H1 (cell line): ENCODE measurements around the gene TNFAIP8. TPM values are rescaled to one million over a fixed set of nuclear protein-coding genes. Genes with fewer than 3 reads are reported as not detected.

ENCODE experiments used
- CTCF ChIA-PET: fragments of 300-600 bp; sonication (Branson Sonifier 250); formaldehyde crosslinking; loops from one replicate; lab custom pipeline; 2021; ENCODE audit not compliant: partially characterized antibody; lab: Charles Lee
- POLR2A ChIA-PET: fragments of 300-600 bp; sonication (Branson Sonifier 250); formaldehyde crosslinking; loops from one replicate; lab custom pipeline; 2021; ENCODE audit warnings: inconsistent platforms; ENCODE audit not compliant: partially characterized antibody; lab: Charles Lee
- DNase-seq, 2 experiments: peaks; one replicate each; pipeline versions ENCODE4 v3.0.0 to v3.0.0-alpha.2; 2010 to 2022; ENCODE audit warnings: low spot score in 2 of 2, low read depth in 1 of 2, mixed read lengths in 1 of 2
- FAIRE-seq: peaks from 2 replicates; lab custom pipeline; 2011; peaks lifted over from hg19 to GRCh38; lab: Jason Lieb, UNC
- H2AFZ ChIP-seq: 2 replicates; pipeline ENCODE4 v1.8.1; 2012; ENCODE audit warnings: low read length, inconsistent platforms
- H2AK5ac ChIP-seq: 2 replicates; pipeline ENCODE4 v1.6.1; 2013; ENCODE audit warnings: low read depth, low read length
- H2BK120ac ChIP-seq: replicated peaks from 2 replicates; pipeline ENCODE3; 2013; ENCODE audit warnings: low read depth, low read length, inconsistent platforms
- H2BK12ac ChIP-seq: 2 replicates; pipeline ENCODE4 v1.6.1; 2013; ENCODE audit warnings: low read depth, low read length
- H2BK15ac ChIP-seq: 2 replicates; pipeline ENCODE4 v1.6.1; 2013; ENCODE audit warnings: low read length
- H2BK20ac ChIP-seq: 2 replicates; pipeline ENCODE4 v1.6.1; 2013; ENCODE audit warnings: low read length
- H2BK5ac ChIP-seq: 2 replicates; pipeline ENCODE4 v1.6.1; 2013; ENCODE audit warnings: low read depth, low read length
- H3K14ac ChIP-seq: 2 replicates; pipeline ENCODE4 v1.6.1; 2013; ENCODE audit warnings: inconsistent platforms; ENCODE audit not compliant: insufficient read length
- H3K18ac ChIP-seq: 2 replicates; pipeline ENCODE4 v1.6.1; 2013; ENCODE audit warnings: low read length; ENCODE audit errors: extremely low read depth
- H3K23ac ChIP-seq: 2 replicates; pipeline ENCODE4 v1.6.1; 2013; ENCODE audit warnings: inconsistent platforms; ENCODE audit not compliant: insufficient read length
- H3K23me2 ChIP-seq: 2 replicates; pipeline ENCODE4 v1.6.1; 2013; ENCODE audit warnings: low read depth, low read length
- H3K27ac ChIP-seq: 2 replicates; pipeline ENCODE4 v1.6.1; 2011; ENCODE audit warnings: low read depth, low read length, inconsistent platforms
- H3K27me3 ChIP-seq, 4 experiments: replicated peaks in 1 of 4; 1 replicate in 1 of 4; 2 replicates in 3 of 4; pipeline versions ENCODE4 v1.6.1 to v1.8.1; 2011 to 2013; ENCODE audit warnings: low read length in 3 of 4, mild to moderate bottlenecking in 3 of 4, inconsistent platforms in 2 of 4, mixed read lengths in 2 of 4, moderate library complexity in 1 of 4; ENCODE audit not compliant: control insufficient read depth in 3 of 4, insufficient read depth in 3 of 4; ENCODE audit errors: extremely low read depth in 1 of 4
- H3K36me3 ChIP-seq, 4 experiments: 2 replicates each; pipeline versions ENCODE4 v1.6.1 to v1.8.1; 2011 to 2013; ENCODE audit warnings: mild to moderate bottlenecking in 4 of 4, low read length in 3 of 4, moderate library complexity in 2 of 4, control low read depth in 1 of 4, inconsistent platforms in 1 of 4; ENCODE audit not compliant: insufficient read depth in 4 of 4, control insufficient read depth in 2 of 4
- H3K4ac ChIP-seq: replicated peaks from 2 replicates; pipeline ENCODE3; 2013; ENCODE audit warnings: low read length, low read depth, mixed read lengths, inconsistent platforms; ENCODE audit not compliant: insufficient read length
- H3K4me1 ChIP-seq, 4 experiments: replicated peaks in 1 of 4; 1 replicate in 1 of 4; 2 replicates in 3 of 4; pipeline versions ENCODE4 v1.6.1 to v1.8.1; 2011 to 2013; ENCODE audit warnings: low read length in 3 of 4, inconsistent platforms in 2 of 4, mixed read lengths in 1 of 4; ENCODE audit not compliant: insufficient read depth in 4 of 4, control insufficient read depth in 3 of 4
- H3K4me2 ChIP-seq, 2 experiments: 2 replicates each; pipeline versions ENCODE4 v1.6.1 to v1.8.1; 2011 to 2013; ENCODE audit warnings: low read depth in 2 of 2, low read length in 2 of 2, control low read depth in 1 of 2, inconsistent platforms in 1 of 2, mild to moderate bottlenecking in 1 of 2; ENCODE audit not compliant: insufficient read depth in 1 of 2
- H3K4me3 ChIP-seq, 4 experiments: fragments of 200-600, 300-600 bp in 1 of 4; sonication (generic), shearing (Covaris generic), sonication (Bioruptor Twin) in 1 of 4; 2 replicates each; pipeline versions ENCODE4 v1.5.1 to v1.8.1; 2011 to 2016; ENCODE audit warnings: low read length in 4 of 4, low read depth in 3 of 4, control low read depth in 2 of 4, inconsistent platforms in 2 of 4, mild to moderate bottlenecking in 2 of 4, mixed read lengths in 1 of 4, moderate library complexity in 1 of 4; ENCODE audit not compliant: insufficient read depth in 2 of 4; ENCODE audit errors: extremely low read depth in 1 of 4
- H3K56ac ChIP-seq: replicated peaks from 2 replicates; pipeline ENCODE3; 2013; ENCODE audit warnings: low read depth, mild to moderate bottlenecking, mixed read lengths, low read length, inconsistent platforms; ENCODE audit not compliant: insufficient read length
- H3K79me1 ChIP-seq: 2 replicates; pipeline ENCODE4 v1.6.1; 2013; ENCODE audit warnings: low read depth, low read length, control low read depth
- H3K79me2 ChIP-seq, 2 experiments: 2 replicates each; pipeline versions ENCODE4 v1.6.1 to v1.8.1; 2012 to 2013; ENCODE audit warnings: low read length in 2 of 2, mild to moderate bottlenecking in 2 of 2, inconsistent platforms in 1 of 2; ENCODE audit not compliant: insufficient read depth in 2 of 2, control insufficient read depth in 1 of 2
- H3K9ac ChIP-seq, 4 experiments: replicated peaks in 1 of 4; 1 replicate in 1 of 4; 2 replicates in 3 of 4; pipeline versions ENCODE4 v1.6.1 to v1.8.1; 2011 to 2013; ENCODE audit warnings: low read depth in 3 of 4, low read length in 3 of 4, control low read depth in 2 of 4, mild to moderate bottlenecking in 2 of 4, moderate library complexity in 2 of 4, inconsistent platforms in 1 of 4; ENCODE audit errors: extremely low read depth in 1 of 4
- H3K9me3 ChIP-seq, 2 experiments: 2 replicates each; pipeline versions ENCODE4 v1.6.1 to v1.8.1; 2012 to 2013; ENCODE audit warnings: mild to moderate bottlenecking in 2 of 2, moderate library complexity in 2 of 2, control low read depth in 1 of 2, inconsistent platforms in 1 of 2, low read depth in 1 of 2, low read length in 1 of 2, mixed read lengths in 1 of 2; ENCODE audit not compliant: insufficient read depth in 2 of 2
- H4K20me1 ChIP-seq, 2 experiments: replicated peaks in 1 of 2; 2 replicates each; pipeline versions ENCODE3 to v1.8.1; 2011 to 2013; ENCODE audit warnings: inconsistent platforms in 2 of 2, low read length in 2 of 2, mild to moderate bottlenecking in 1 of 2; ENCODE audit not compliant: insufficient read depth in 2 of 2, control insufficient read depth in 1 of 2
- H4K5ac ChIP-seq: 2 replicates; pipeline ENCODE4 v1.6.1; 2013; ENCODE audit warnings: low read length, low read depth, mixed read lengths, inconsistent platforms; ENCODE audit not compliant: insufficient read length
- H4K8ac ChIP-seq: 2 replicates; pipeline ENCODE4 v1.8.0; 2013; ENCODE audit warnings: mild to moderate bottlenecking, moderate library complexity, low read length, inconsistent platforms; ENCODE audit not compliant: insufficient read depth; ENCODE audit errors: extremely low read depth
- H4K91ac ChIP-seq: replicated peaks from 2 replicates; pipeline ENCODE3; 2013; ENCODE audit warnings: low read length, mixed read lengths, inconsistent platforms; ENCODE audit not compliant: insufficient read length
- BRCA1 ChIP-seq: IDR thresholded peaks from 2 replicates; pipeline ENCODE4 v1.6.1; 2012; ENCODE audit warnings: low read depth, low read length, improper control_type of control experiment
- EP300 ChIP-seq, 2 experiments: IDR thresholded peaks; 1 replicate in 1 of 2; 2 replicates in 1 of 2; pipeline ENCODE4 v1.6.1; 2011 to 2012; ENCODE audit warnings: low read depth in 2 of 2, low read length in 2 of 2, mild to moderate bottlenecking in 2 of 2, borderline replicate concordance in 1 of 2, inconsistent platforms in 1 of 2, moderate library complexity in 1 of 2
- JUN ChIP-seq: IDR thresholded peaks from 2 replicates; pipeline ENCODE4 v1.6.1; 2011; ENCODE audit warnings: low read depth, mild to moderate bottlenecking, improper control_type of control experiment, low read length
- KDM1A ChIP-seq: fragments of 200-600, 300-600 bp; sonication (generic); IDR thresholded peaks from 2 replicates; pipeline ENCODE4 v1.7.1; 2016; ENCODE audit warnings: mild to moderate bottlenecking, low read length, borderline replicate concordance
- MAX ChIP-seq: IDR thresholded peaks from 2 replicates; pipeline ENCODE4 v1.6.1; 2012; ENCODE audit warnings: inconsistent platforms
- RAD21 ChIP-seq, 2 experiments: IDR thresholded peaks in 1 of 2; conservative IDR thresholded peaks in 1 of 2; 2 replicates each; pipeline ENCODE4 v1.6.1; 2011; ENCODE audit warnings: low read depth in 2 of 2, low read length in 2 of 2, improper control_type of control experiment in 1 of 2, inconsistent platforms in 1 of 2, mild to moderate bottlenecking in 1 of 2, moderate library complexity in 1 of 2
- RNF2 ChIP-seq: fragments of 200-900, 300-1000 bp; sonication (generic); IDR thresholded peaks from 2 replicates; pipeline ENCODE4 v1.7.1; 2016; ENCODE audit warnings: borderline replicate concordance, low read depth, mild to moderate bottlenecking, antibody characterized with exemption, low read length; ENCODE audit not compliant: poor library complexity, severe bottlenecking; ENCODE audit errors: missing control alignments
- SP4 ChIP-seq: IDR thresholded peaks from 2 replicates; pipeline ENCODE4 v1.6.1; 2012; ENCODE audit warnings: low read length, inconsistent platforms
- TAF1 ChIP-seq: IDR thresholded peaks from 2 replicates; pipeline ENCODE4 v1.6.1; 2011; ENCODE audit warnings: mild to moderate bottlenecking, low read depth, low read length
- TAF7 ChIP-seq: optimal IDR thresholded peaks from 2 replicates; pipeline ENCODE3; 2011; ENCODE audit warnings: low read depth, mild to moderate bottlenecking, inconsistent platforms, low read length, moderate library complexity, borderline replicate concordance
- YY1 ChIP-seq: IDR thresholded peaks from 2 replicates; pipeline ENCODE4 v1.6.1; 2011; ENCODE audit warnings: low read depth, mild to moderate bottlenecking, low read length
- ZNF274 ChIP-seq: IDR thresholded peaks from 2 replicates; pipeline ENCODE4 v1.7.0; 2012; ENCODE audit warnings: low read length, borderline replicate concordance; ENCODE audit errors: extremely low read depth
- WGBS, 2 experiments: shearing (Covaris generic) in 1 of 2; methylation state at CpG; one replicate each; pipeline versions ENCODE4 v1.1.6 to v1.1.7; 2013 to 2015; ENCODE audit warnings: low lambda C conversion rate in 2 of 2, mixed read lengths in 2 of 2, inconsistent platforms in 1 of 2, low coverage in 1 of 2, missing lambda C conversion rate in 1 of 2; ENCODE audit not compliant: insufficient replicate concordance in 2 of 2, insufficient coverage in 1 of 2, insufficient read length in 1 of 2; ENCODE audit errors: extremely low coverage in 1 of 2, missing lambda C conversion rate in 1 of 2; 5-methylcytosine and 5-hydroxymethylcytosine counted together
- polyA plus RNA-seq, 7 experiments: library from polyadenylated mRNA; depleted of rRNA in 3 of 7; stranded (reverse) in 5 of 7; unstranded in 2 of 7; fragments of >200 nt in 5 of 7; fragments of 200-250 nt in 2 of 7; gene quantifications; 1 replicate in 5 of 7; 2 replicates in 1 of 7; 4 replicates in 1 of 7; pipeline versions ENCODE4 v1.2.1 to v1.2.3, GENCODE V29; 2011 to 2013; ENCODE audit warnings: missing spikeins in 2 of 7, mixed read lengths in 2 of 7
- total RNA-seq: library from RNA; stranded (reverse); fragmentation: NEBNext Ultra II Directional; extraction: Animal tissue kit (Norgen Biotek cat#: 25700); gene quantifications from 2 replicates; pipeline ENCODE4 v1.2.1, GENCODE V29; 2021

TNFAIP8 gene
- total and polyA plus RNA-seq, 2 of the 8 experiments (the other 6 are each of a cell fraction or from before 2014, with no cell fraction given) = 12.4 to 19.3 TPM

DNA sequence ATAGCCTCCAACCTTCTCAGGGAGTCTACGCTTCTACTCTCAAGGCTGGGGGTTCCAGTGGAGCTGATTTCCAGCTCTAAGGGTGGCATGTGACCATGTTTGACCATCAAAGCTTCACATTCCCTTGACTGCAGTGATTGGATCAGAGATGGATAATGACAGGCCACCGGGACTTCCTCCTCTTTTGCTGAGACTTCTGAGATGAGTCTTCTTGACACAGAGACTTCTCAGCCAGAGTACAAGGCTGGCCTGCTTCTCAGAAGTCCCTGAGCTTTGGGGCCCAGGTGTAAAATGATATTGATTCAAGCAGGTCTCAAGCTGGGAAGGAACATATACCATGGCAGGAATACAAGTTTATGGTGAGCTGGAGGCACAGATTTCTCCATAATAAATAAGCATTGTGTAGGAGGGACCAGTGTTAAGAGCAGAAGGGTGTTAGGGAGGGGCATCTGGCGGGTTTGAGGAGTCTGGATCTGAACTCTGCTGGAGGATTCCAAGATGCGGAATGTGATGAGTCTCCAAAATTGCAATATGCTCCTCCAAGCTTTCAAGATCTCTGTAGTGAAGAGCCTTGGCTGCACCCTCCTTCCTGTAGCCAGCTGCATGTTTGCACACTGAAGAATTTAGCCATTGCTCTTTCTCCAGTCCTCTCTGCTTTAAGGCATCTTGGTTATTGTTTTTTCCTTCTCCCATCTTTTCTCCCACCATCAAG, 54.8 kb downstream of the TNFAIP8 start:
- H2AK5ac ChIP-seq = no peak overlapping the region
- no peak overlapping the region for H3K4me3 ChIP-seq
- no peak overlapping the region for H2BK12ac ChIP-seq
- H2BK15ac ChIP-seq = no peak overlapping the region
- no peaks in the 10 kb centered on the region for H3K79me1 ChIP-seq
- H2BK20ac ChIP-seq = no peak overlapping the region; the same call in 1 of the 2 replicates
- H3K27ac ChIP-seq = no peak overlapping the region
- no peak overlapping the region for H4K8ac ChIP-seq
- no peaks in the 10 kb centered on the region for H3K36me3 ChIP-seq
- H3K4ac ChIP-seq = no peak overlapping the region
- no peaks in the 10 kb centered on the region; the same call in 1 of the 2 replicates for H3K23me2 ChIP-seq
- ChIA-PET CTCF (interaction anchor here (0.6 to 5.4 kb wide), 34 partner anchors 8 to 856 kb away, joined by 3 to 46 read pairs (median 6); partner anchors contain the start of gene DTWD2), POLR2A (no interaction called here)
- no peaks in the 10 kb centered on the region for H3K4me1 ChIP-seq
- H3K79me2 ChIP-seq = no peaks in the 10 kb centered on the region
- H3K4me2 ChIP-seq = no peak overlapping the region
- WGBS, 2 experiments = 98% methylated on average over 4 of the region's 4 CpGs; no CpG with 5 or more reads in 1 of the 2 experiments
- no peaks in the 10 kb centered on the region for H4K20me1 ChIP-seq
- no peak overlapping the region for H3K9ac ChIP-seq
- no peak overlapping the region for H3K23ac ChIP-seq
- H2BK5ac ChIP-seq = no peak overlapping the region
- no peak overlapping the region for H2AFZ ChIP-seq
- no peak overlapping the region for H2BK120ac ChIP-seq
- H3K9me3 ChIP-seq = no peaks in the 10 kb centered on the region
- H4K5ac ChIP-seq = no peak overlapping the region
- no peak overlapping the region for H3K18ac ChIP-seq
- H3K56ac ChIP-seq = no peak overlapping the region
- H4K91ac ChIP-seq = no peak overlapping the region
- DNase-seq = peak in 1 of 2 experiments; percentile 24
- no peak for FAIRE-seq
- H3K14ac ChIP-seq = no peak overlapping the region
- H3K27me3 ChIP-seq = no peaks in the 10 kb centered on the region
- no peak for TF ChIP-seq JUN
- no peak for TF ChIP-seq KDM1A
- no peak for TF ChIP-seq YY1
- TF ChIP-seq TAF7 = no peak
- TF ChIP-seq RNF2 = no peak
- no peak for TF ChIP-seq BRCA1
- no peak for TF ChIP-seq RAD21 (IDR thresholded peaks at IDR 0.05 in 1 of 2, conservative IDR thresholded peaks at IDR 0.05 in 1 of 2; ENCODE audit: low read depth in 2 of 2, low read length in 2 of 2)
- TF ChIP-seq SP4 = no peak
- TF ChIP-seq TAF1 = no peak
- no peak for TF ChIP-seq EP300 (IDR thresholded peaks at IDR 0.05; ENCODE audit: borderline replicate concordance in 1 of 2, low read depth in 2 of 2, low read length in 2 of 2)
- no peak for TF ChIP-seq MAX
- TF ChIP-seq ZNF274 = no peak
